ENCODE data around the gene ZSCAN10.
A peak's percentile ranks its signal among the peaks of the same experiment; 100 is the strongest.

GRCh38 chr16:3113765-3114479 lies 14.8 kb upstream of the ZSCAN10 start:
- TF ChIP-seq CTCF (conservative IDR thresholded peaks at IDR 0.05; ENCODE audit: low read depth, low read length), result 0 out of 2 replicates have a peak, but pooled peaks have one; percentile 34
- TF ChIP-seq EZH2phosphoT487 (IDR thresholded peaks at IDR 0.05; ENCODE audit: borderline replicate concordance, low read length), result no peak
- TF ChIP-seq EZH2 (IDR thresholded peaks at IDR 0.05; ENCODE audit: low read length, unreplicated experiment), result no peak

Measured in PC-3 (cell line).